Progenitor cell of endocrine pancreas (in vitro differentiated cells): ENCODE measurements around the gene TRIM56. TPM values are rescaled to one million over a fixed set of nuclear protein-coding genes. Genes with fewer than 3 reads are reported as not detected.
"Not testable (repeated sequence)": the region's sequence is repeated elsewhere in the genome, so short reads cannot be mapped to it uniquely, and the experiment has no call there.

Source experiments
- DNase-seq: peaks from one replicate; pipeline ENCODE4 v3.0.0; 2021; ENCODE audit warnings: low spot score; ENCODE audit not compliant: unreplicated experiment
- H3K27ac Mint-ChIP-seq: 2 replicates; pipeline ENCODE4 v1.8.0; 2021; ENCODE audit warnings: mild to moderate bottlenecking, moderate library complexity, mixed read lengths
- H3K27me3 Mint-ChIP-seq: 2 replicates; pipeline ENCODE4 v1.8.0; 2021; ENCODE audit warnings: mixed read lengths
- H3K36me3 Mint-ChIP-seq: 2 replicates; pipeline ENCODE4 v1.8.0; 2022; ENCODE audit warnings: mixed read lengths; ENCODE audit not compliant: insufficient read depth
- H3K4me1 Mint-ChIP-seq: 2 replicates; pipeline ENCODE4 v1.8.0; 2021; ENCODE audit warnings: low read depth, mixed read lengths
- H3K4me3 Mint-ChIP-seq: 2 replicates; pipeline ENCODE4 v1.8.0; 2021; ENCODE audit warnings: low read depth, mild to moderate bottlenecking, moderate library complexity, mixed read lengths
- H3K9me3 Mint-ChIP-seq: 2 replicates; pipeline ENCODE4 v1.8.0; 2021; ENCODE audit warnings: low read depth, mixed read lengths
- CTCF ChIP-seq: fragments of 200-600 bp; sonication (generic); IDR thresholded peaks from one replicate; pipeline ENCODE4 v1.5.0; 2021; ENCODE audit warnings: antibody characterized with exemption, mild to moderate bottlenecking; ENCODE audit not compliant: unreplicated experiment
- total RNA-seq: library from RNA; stranded (reverse); gene quantifications from 2 replicates; pipeline ENCODE4 v1.2.1, GENCODE V29; 2021

TRIM56 gene
- total RNA-seq, 1 donor from 2014 or later: 19.3 TPM

DNA sequence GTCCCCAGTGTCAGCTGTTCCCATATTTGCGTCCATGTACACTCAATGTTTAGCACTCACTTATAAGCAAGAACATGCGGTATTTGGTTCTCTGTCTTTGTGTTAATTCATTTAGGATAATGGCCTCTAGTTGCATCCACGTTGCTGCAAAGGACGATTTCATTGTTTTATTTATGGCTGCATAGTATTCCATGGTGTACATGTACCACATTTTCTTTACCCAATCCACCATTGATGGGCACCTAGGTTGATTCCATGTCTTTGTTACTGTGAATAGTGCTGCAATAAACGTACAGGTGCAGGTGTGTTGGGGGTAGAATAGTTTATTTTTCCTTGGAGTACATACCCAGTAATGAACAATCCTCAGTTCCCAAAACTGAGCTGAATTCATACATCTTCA, 24.3 kb upstream of the TRIM56 start:
- Mint-ChIP-seq H3K27me3 (peaks cover 57% of the 10 kb centered on the region), H3K4me1 (no peaks in the 10 kb centered on the region), H3K4me3 (no peak overlapping the region), H3K9me3 (no peaks in the 10 kb centered on the region), H3K27ac (no peak overlapping the region), H3K36me3 (no peaks in the 10 kb centered on the region)
- TF ChIP-seq CTCF: no peak
- no peak for DNase-seq

DNA sequence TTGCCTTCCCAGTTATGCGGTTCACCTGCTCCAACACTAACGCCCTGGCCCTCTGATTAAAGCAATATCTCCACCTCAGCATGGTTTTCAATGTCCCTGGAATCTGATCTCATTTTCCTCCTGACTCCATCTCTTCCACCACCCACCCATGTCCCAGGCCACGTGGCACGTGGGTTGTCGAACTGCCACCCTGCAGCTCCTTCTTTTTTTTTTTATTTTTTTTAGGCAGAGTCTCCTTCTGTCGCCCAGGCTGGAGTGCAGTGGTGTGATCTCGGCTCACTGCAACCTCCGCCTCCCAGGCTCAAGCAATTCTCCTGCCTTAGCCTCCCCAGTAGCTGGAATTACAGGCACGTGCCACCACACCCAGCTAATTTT, 21.1 kb upstream of the TRIM56 start:
- not testable (repeated sequence) for H3K36me3 Mint-ChIP-seq, DNase-seq, H3K9me3 Mint-ChIP-seq, H3K4me1 Mint-ChIP-seq, H3K4me3 Mint-ChIP-seq, H3K27ac Mint-ChIP-seq
- peaks cover 44% of the 10 kb centered on the region for H3K27me3 Mint-ChIP-seq

- H3K4me3 Mint-ChIP-seq, H3K4me1 Mint-ChIP-seq, H3K9me3 Mint-ChIP-seq, DNase-seq, H3K27ac Mint-ChIP-seq, H3K36me3 Mint-ChIP-seq: not testable (repeated sequence)
- H3K27me3 Mint-ChIP-seq: peaks cover 40% of the 10 kb centered on the region
These were observed 20.1 kb upstream of the TRIM56 start for GRCh38 chr7:101065162-101065561.

DNA sequence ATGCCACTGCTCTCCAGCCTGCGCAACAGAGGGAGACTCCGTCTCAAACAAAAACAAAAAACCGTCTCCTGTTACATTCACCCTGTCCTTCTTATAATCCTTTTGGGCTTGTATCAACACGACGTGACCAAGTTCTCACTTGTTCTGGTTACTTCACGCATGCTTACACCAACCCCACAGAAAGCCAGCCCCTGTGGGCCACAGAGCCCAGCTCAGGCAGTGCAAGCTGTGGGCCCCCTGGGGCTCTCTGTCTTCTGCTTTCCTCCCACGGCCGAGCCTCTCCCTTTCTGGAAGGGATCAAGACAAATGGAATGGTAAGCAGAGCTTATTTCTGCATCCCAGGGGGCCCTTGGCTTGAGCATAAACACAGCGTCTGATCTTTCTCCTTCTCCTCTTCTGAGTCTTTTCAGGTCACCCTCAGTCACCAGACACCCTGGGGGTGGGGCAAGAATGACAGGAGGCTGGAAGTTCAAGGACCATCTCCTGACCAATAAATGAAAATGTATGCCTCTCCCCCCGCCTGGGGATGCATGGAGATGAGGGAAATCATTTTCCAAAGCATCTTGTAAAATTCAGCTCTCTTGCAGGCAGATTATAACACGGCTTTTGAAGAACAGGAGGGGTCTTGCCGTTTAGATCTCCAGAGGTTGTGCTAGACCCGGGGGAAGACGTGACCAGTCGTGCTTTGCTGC, 19.0 kb upstream of the TRIM56 start:
- TF ChIP-seq CTCF: no peak
- no peak for DNase-seq
- Mint-ChIP-seq H3K27me3 (peaks cover 34% of the 10 kb centered on the region), H3K4me1 (no peaks in the 10 kb centered on the region), H3K27ac (no peak overlapping the region), H3K36me3 (no peaks in the 10 kb centered on the region), H3K9me3 (no peaks in the 10 kb centered on the region), H3K4me3 (no peak overlapping the region)

GRCh38 chr7:101066833-101067177, 18.5 kb upstream of the TRIM56 start:
- H3K4me3 Mint-ChIP-seq: no peak overlapping the region
- no peaks in the 10 kb centered on the region for H3K36me3 Mint-ChIP-seq
- DNase-seq: no peak
- no peak for TF ChIP-seq CTCF
- H3K9me3 Mint-ChIP-seq: no peaks in the 10 kb centered on the region
- no peaks in the 10 kb centered on the region for H3K4me1 Mint-ChIP-seq
- peaks cover 33% of the 10 kb centered on the region for H3K27me3 Mint-ChIP-seq
- H3K27ac Mint-ChIP-seq: no peak overlapping the region

DNA sequence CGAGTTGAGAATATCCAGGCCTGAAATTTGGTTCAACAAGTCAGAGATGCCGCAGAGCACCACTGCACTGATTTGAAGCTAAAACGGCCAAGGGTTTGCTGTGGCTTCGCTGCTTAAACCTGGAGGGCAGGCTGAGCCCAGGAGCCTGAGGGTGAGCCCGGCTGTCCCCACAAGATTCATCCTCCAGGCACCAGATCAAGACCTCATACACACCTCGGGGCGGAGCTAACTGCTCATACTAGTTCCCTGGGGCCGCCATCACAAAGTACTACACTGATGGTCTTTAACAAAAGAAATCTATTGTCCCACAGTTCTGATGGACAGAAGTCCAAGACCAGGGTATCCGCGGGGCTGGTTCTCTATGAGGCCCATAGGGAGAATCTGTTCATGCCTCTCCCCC, 16.9 kb upstream of the TRIM56 start:
- H3K4me3 Mint-ChIP-seq: no peak overlapping the region
- DNase-seq: no peak
- H3K27me3 Mint-ChIP-seq: peaks cover 27% of the 10 kb centered on the region
- no peak overlapping the region for H3K27ac Mint-ChIP-seq
- H3K4me1 Mint-ChIP-seq: no peaks in the 10 kb centered on the region
- no peaks in the 10 kb centered on the region for H3K36me3 Mint-ChIP-seq
- no peak for TF ChIP-seq CTCF
- H3K9me3 Mint-ChIP-seq: no peaks in the 10 kb centered on the region

DNA sequence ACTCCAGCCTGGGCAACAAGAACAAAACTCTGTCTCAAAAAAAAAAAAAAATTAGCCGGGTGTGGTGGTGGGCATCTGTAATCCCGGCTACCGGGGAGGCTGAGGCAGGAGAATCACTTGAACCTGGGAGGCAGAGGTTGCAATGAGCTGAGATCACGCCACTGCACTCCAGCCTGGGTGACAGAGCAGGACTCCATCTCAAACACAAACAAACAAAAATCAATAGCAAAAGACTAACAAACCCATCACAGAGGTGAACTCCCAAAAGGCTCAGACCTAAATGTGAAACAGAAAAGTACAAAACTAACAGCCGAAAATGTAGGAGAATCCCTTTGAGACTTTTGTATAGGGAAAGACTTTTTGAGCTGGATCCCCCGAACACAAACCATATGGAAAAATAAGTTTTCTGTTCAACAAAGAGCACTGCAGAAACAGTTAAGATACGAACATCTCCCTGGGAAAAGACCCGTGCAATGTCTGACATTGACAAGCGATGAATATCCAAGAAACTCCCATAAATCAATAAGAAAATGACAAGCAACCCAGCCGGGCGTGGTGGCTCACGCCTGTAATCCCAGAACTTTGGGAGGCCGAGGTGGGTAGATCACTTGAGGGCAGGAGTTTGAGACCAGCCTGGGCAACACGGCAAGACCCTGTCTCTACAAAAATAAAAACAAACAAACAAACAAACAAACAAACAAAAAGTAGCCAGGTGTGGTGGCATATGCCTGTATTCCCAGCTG, 13.7 kb upstream of the TRIM56 start:
- not testable (repeated sequence) for H3K9me3 Mint-ChIP-seq, H3K4me3 Mint-ChIP-seq, H3K4me1 Mint-ChIP-seq, DNase-seq, H3K36me3 Mint-ChIP-seq, H3K27ac Mint-ChIP-seq
- H3K27me3 Mint-ChIP-seq: peaks cover 18% of the 10 kb centered on the region
